Right kidney (tissue), 1 donor: Measurements from ENCODE around the gene RAI14.
A peak's percentile ranks its signal among the peaks of the same experiment; 100 is the strongest.

Experiments used
- DNase-seq: peaks from one replicate; pipeline ENCODE4 v3.0.0-alpha.2; 2016

The RAI14 gene

GRCh38 chr5:34676416-34676815 is 20.3 kb downstream of the RAI14 start:
- no peak for DNase-seq

DNA sequence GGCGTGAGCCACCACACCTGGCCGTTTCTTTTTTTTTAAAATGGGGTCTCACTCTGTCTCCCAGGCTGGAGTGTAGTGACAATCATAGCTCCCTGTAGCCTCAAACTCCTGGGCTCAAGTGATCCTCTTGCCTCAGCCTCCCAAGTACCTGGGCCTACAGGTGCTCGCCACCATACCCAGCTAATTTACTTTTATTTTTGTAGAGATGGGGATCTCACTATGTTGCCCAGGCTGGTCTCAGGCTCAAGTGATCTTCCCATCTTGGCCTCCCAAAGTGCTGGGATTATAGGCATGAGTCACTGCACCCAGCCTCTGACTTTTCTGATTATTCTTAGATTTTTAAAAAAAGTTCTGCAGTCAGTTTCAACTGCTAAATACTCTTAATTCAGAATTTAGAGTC is 21.3 kb downstream of the RAI14 start:
- DNase-seq: no peak

GRCh38 chr5:34680896-34681295 is 24.8 kb downstream of the RAI14 start:
- DNase-seq: no peak

DNA sequence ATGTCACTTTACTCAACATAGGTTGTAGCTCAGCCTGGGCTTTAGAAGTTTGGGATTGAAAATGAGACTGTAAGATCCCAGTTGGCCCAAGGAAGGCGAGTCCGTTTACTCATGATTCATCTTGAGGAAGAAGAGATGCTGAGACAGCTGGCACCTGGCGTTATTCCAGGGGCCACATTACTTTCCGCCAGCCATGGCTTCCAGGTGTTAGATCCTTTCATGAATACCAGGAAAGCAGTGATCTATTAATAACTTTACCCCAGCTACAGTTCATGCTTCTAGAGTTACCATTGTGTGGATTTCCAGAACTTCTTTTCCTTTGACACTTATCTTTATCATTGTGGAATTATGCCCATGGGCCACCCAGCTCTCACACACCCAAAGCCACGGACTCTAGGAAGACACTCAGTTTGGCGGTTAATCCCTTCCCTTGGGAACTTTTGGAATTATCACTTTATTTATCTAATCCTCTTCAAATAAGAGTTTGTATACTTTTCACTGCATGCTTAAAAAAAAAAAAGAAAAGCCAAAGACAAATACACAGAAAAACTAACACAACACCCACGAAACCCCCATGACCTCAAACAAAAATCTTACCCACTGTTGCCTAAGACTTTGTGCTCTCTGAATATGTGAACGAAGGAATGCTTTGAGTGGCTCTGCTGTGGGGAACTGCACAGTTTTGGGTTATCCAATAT is 26.9 kb downstream of the RAI14 start:
- DNase-seq: no peak

DNA sequence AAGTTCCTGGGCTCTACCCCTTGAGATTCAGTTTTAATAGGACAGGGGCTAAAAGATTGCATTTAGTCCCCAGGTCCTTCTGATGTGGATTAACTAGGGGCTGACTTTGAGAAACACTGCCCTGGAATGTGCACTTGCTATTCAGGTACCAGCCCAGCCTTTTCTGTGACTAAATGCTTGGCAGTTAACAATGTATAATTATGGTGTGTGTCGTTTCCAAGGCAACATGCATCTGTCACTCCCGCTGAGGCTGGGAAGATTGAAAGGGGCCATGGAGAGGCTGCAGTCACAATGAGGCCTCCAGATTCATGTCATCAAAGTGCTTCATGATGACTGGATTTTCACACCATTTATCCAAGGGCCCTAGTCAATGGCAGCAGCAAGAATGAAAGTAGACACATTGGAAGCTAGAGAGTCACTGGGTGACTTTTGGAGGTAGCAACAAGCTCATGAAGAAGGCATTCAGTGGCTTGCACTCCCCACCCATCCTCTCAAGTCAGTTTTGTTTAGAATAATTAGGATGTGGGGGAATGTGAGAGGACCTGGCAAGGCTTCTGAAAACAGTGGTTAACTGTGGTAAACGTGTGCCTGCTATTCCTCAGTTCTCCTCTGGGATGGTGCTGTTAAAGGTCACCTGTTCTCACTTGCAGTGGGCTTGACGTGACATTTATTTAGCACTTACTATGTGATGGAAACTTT is 28.3 kb downstream of the RAI14 start:
- peak; percentile 42 for DNase-seq

- DNase-seq: no peak
These were observed 28.8 kb downstream of the RAI14 start for GRCh38 chr5:34684980-34685352.

- peak; percentile 34 for DNase-seq
These were observed 29.5 kb downstream of the RAI14 start for GRCh38 chr5:34685485-34686165.

GRCh38 chr5:34686762-34687268 is 30.7 kb downstream of the RAI14 start:
- DNase-seq: no peak

DNA sequence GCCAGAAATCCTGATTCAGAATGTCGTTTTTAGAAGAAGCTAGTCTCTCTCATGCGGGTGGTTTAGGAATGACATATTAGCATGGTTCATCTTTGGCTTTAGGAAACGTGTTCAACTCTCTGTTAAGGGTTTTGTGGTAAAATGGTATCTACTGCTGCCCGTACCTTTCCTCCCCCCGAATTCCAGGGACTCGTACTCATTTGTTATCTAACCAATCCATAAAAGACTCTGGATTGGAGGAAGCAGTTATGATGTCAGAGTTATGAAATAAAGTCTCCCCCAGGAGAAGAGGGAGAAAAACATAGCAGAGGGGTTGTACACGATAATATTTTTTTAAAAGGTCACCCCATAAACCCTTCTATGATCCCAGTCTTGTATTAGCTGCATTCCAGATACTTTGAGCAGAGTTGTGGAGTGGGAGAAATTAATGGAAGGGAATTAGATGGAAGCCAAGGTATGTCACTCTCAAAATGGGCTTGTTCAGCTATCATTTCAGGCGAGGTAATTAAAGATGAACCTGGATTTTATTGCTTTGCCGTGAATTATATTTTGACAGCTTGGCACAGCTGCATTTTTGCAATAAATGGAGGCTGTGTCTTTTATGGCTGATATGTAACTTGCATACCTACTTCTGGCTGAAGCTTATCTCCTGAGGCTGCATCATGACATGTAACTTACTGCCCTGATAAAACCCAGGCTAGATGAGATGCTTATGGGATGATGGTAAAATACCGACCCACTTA is 31.3 kb downstream of the RAI14 start:
- DNase-seq: no peak

GRCh38 chr5:34688015-34688810 is 32.1 kb downstream of the RAI14 start:
- DNase-seq: no peak

- no peak for DNase-seq
These were observed 34.2 kb downstream of the RAI14 start for GRCh38 chr5:34690301-34690700.

- no peak for DNase-seq
These were observed 34.8 kb downstream of the RAI14 start for GRCh38 chr5:34690898-34691297.

- no peak for DNase-seq
These were observed 35.2 kb downstream of the RAI14 start for GRCh38 chr5:34691326-34691725.

DNA sequence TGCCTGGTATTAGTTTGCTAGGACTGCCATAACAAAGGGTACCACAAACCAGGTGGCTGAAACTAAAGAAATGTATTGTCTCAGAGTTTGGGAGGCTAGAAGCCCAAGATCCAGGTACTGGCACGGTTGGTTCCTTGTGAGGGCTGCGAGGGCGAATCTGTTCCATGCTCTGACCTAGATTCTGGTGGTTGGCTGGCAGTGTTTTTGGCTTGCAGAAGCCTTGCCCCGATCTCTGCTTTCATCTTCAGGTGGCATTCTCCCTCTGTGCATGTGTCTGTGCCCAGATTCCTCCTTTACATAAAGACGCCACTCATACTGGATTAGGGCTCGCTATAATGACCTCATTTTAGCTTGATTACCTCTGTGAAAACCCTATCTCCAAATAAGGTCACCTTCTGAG is 36.7 kb downstream of the RAI14 start:
- no peak for DNase-seq

- no peak for DNase-seq
These were observed 37.9 kb downstream of the RAI14 start for GRCh38 chr5:34694012-34694411.

GRCh38 chr5:34694685-34695084 is 38.6 kb downstream of the RAI14 start:
- no peak for DNase-seq

DNA sequence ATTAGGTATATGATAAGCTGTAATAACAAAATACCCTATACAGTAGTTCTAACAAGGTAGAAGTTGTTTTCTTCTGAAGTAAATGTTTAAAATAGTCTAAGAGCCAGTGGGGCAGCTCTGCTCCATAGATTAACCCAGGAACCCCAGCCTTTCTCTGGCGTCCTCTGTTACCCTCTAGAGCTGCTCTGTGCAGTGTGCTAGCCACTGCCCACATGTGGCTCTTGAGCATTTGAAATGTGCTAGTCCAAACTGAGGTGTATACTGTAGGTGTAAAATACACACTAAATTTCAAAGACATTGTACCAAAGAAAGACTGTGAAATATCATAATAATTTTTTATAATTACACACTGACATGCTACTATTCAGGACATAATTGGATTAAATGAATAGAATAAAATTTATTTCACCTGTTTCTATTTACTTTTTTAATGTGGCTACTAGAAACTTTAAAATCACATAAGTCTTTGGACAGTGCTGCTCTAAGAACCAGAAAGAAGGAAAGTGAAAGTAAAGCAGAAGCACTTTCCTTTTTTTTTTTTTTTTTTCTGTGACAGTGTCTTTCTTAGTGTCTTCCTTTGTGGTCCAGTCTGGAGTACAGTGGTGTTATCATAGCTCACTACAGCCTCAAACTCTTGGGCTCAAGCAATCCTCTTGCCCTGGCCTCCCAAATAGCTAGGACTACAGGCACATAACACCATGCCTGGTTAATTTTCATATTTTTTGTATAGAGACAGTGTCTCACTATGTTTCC is 39.3 kb downstream of the RAI14 start:
- no peak for DNase-seq

GRCh38 chr5:34697308-34698108 is 41.4 kb downstream of the RAI14 start:
- DNase-seq: no peak

DNA sequence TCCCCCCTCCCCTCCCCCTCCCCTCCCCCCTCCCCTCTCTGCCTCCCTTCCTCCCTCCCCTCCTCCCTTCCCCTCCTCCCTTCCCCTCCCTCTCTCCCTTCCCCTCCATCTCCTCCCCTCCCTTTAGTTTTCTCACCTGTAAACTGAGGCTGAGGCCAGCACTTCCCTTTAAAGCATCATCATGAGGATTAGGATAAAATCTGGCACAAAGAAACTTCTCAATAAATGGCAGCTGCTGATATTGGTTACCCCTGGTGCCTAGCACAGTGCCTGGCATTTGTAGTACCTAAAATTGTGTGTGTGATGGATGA is 41.9 kb downstream of the RAI14 start:
- no peak for DNase-seq

- DNase-seq: no peak
These were observed 42.6 kb downstream of the RAI14 start for GRCh38 chr5:34698754-34699153.
